GM21529 (cell line): ENCODE data around the gene EDEM2.
"Not testable (repeated sequence)": the region's sequence is repeated elsewhere in the genome, so short reads cannot be mapped to it uniquely, and the experiment has no call there.

Experiments used
- ATAC-seq: cut with Tn5 transposase; IDR thresholded peaks from one replicate; pipeline ENCODE4 v1.9.1; 2021; ENCODE audit not compliant: unreplicated experiment

EDEM2 gene

GRCh38 chr20:35146920-35147574, at the start of gene EDEM2:
EDEM2 (minus strand) TSS chr20:35147336; CDS start chr20:35147258, 78 bp downstream.
- ATAC-seq = peak; percentile 70

- no peak for ATAC-seq
Measured at GRCh38 chr20:35196313-35196712, 49.2 kb upstream of the EDEM2 start.

DNA sequence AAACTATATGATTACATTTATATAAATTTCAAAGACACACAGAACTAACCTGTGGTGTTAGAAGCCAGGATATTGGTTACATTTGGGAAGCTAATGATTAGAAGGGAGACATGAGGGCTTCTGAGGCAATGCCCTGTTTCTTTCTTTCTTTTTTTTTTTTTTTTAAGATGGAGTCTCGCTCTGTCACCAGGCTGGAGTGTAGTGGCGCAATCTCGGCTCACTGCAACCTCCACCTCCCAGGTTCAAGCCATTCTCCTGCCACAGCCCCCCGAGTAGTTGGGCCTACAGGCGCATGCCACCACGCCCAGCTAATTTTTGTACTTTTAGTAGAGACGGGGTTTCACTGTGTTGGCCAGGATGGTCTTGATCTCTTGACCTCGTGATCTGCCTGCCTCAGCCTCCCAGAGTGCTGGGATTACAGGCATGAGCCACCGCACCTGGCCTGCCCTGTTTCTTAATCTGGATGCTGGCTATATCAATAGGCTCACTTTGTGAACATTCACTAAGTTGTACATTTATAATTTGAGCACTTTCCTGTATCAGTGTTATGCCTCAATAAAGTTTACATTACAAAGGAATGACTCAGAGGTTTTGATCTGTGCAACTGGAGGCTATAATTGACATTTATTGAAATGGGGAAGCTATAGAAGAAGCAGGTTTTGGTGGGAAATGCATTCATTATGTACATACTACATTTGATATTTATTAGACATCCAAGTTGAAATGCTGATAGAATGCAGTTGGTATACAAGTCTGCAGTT, 46.1 kb upstream of the EDEM2 start:
- ATAC-seq = not testable (repeated sequence)

GRCh38 chr20:35192118-35192872, 45.2 kb upstream of the EDEM2 start:
- ATAC-seq = no peak

- ATAC-seq = no peak
Measured at GRCh38 chr20:35191419-35192117, 44.4 kb upstream of the EDEM2 start.

- ATAC-seq = no peak
Measured at GRCh38 chr20:35190556-35190955, 43.4 kb upstream of the EDEM2 start.

DNA sequence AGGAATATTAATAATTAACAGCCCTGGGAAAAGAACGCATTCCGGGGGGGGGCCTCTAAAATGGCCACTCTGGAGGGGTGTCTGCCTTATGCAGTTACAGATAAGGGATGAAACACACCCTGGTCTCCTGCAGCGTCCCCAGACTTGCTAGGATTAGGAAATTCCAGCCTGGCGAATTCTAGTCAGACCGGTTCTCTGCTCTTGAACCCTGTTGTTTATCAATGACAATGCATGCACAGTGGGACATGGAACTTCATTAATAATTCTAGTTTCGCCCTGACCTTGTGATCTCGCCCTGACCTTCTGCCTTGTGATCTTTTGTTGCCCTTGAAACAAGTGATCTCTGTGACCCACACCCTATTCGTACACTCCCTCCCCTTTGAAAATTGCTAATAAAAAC, 42.1 kb upstream of the EDEM2 start:
- not testable (repeated sequence) for ATAC-seq

DNA sequence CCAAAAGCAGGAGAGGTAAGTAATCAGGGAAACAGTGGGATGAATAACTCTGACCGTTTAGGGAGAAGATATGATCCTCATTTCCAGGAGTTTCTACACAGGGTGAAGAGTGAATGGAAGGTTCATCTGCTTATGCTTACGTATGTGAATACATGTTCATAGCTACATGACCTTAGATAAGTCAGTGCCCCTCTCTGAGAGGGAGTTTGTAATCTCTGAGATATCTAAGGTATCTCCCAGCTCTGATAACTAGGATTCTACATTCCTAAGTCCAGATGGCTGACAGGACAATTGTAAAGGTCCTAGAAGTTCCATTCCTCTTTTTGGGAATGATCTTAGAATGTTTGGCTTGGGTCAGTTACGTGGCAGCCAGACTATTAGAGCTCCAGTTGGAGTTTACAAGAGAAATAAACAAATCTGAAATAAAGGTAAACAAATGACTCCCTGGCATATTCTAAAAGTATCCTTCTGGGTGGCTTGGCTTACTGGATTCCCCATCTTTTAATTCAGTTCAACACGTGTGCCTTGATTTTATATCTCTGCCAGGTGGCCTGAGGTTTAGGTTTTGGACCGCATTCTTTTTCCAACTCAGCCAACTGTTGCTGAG, 40.6 kb upstream of the EDEM2 start:
- no peak for ATAC-seq

DNA sequence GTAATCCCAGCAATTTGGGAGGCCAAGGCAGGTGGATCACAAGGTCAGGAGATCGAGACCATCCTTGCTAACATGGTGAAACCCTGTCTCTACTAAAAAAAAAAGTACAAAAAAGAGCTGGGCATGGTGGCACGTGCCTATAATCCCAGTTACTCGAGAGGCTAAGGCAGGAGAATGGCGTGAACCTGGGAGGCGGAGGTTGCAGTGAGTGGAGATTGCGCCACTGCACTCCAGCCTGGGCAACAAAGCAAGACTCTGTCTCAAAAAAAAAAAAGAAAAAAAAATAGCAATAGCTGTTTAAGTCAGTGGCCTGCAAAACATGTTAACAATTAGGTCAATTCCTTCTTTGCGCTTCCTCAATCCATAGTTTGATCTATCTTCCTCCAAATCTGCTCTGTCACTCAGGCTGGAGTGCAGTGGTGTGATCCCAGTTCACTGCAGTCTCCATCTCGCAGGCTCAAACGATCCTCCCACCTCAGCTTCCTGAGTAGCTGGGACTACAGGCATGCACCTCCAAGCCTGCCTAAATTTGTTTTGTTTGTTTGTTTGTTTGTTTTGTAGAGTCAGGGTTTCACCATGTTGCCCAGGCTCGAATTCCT, 39.7 kb upstream of the EDEM2 start:
- not testable (repeated sequence) for ATAC-seq

DNA sequence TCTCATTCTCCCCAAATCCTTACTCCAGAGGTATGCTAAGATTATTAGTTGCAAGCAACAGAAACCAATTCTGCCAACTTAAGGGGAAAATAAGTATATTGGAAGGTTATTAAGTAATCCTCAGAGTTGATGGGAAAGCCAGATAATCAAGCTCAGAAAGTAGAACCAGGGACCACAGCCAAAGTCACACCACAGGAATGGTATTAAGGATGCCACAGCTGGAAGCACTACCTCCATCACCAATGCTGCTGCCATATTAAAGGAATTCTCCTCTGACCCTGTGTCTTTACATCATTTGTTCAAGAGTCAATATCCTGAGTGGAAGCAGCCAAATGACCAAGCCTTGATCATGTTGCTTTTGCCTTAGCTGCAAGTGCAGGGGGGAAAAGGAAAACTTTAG, 34.6 kb upstream of the EDEM2 start:
- no peak for ATAC-seq

GRCh38 chr20:35180266-35180665, 33.1 kb upstream of the EDEM2 start:
- ATAC-seq = no peak

DNA sequence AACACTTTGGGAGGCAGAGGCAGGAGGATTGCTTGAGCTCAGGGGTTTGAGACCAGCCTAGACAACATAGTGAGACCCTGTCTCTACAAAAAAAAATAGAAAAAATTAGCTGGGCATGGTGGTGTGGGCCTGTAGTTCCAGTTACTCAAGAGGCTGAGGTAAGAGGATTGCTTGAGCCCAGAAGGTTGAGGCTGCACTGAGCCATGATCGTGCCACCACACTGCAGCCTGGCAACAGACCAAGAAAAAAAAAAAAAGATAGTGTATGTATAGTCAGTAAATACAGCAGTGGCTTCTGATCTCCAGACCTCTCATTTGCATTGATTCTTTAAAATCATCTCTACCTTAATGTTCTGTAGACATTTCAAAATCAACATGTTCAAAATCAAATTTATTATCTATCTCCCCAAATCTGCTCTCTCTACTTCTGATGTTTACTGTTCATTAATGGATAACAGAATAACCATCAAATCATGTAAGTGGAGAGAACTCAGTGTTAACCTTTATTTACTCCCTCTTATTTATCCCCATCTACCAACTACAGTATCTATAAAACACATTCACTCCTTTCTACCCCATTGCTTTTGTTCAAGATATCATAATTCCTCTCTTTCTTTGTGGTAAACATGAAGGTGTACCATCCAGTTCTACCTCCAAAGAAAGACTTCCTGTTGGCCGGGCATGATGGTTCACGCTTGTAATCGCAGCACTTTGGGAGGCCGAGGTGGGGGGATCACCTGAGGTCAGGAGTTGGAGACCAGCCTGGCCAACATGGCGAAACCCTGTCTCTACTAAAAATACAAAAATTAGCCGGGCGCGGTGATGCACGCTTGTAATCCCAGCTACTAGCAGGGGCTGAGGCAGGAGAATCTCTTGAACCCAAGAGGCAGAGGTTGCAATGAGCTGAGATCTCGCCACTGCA, 32.4 kb upstream of the EDEM2 start:
- ATAC-seq = no peak

- ATAC-seq = no peak
Measured at GRCh38 chr20:35176132-35176531, 29.0 kb upstream of the EDEM2 start.

DNA sequence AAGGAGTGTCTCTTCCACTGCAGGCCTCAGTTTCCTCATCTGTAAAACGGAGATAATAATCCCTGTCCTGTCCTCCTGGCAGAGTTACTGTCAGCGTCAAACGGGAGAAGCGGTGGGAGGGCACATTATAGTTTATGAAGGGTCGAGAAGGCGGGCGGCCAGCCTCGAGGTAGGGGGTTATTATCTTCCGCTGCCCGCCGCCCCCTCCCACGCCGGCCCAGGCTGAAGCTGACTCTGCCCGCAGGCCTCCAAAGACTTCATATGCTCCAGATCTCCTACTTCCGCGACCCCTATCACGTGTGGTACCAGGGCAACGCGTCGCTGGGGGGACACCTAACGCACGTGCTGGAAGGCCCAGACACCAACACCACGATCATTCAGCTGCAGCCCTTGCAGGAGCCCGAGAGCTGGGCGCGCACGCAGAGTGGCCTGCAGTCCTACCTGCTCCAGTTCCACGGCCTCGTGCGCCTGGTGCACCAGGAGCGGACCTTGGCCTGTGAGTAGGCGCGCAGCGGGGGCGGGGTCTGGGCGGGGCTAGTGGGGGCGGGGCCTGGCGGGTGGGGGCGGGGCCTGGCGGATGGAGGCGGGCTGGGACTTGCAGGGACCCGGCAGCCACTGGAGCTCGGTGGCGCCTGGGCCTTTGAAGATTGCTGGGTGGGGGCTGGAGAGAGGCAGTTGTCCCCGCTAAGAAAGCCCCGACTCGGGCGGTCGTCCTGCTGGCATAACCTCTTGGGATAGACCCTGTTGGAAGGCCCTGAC, 27.5 kb upstream of the EDEM2 start:
- ATAC-seq = no peak

GRCh38 chr20:35173576-35174192, 26.5 kb upstream of the EDEM2 start:
- ATAC-seq = no peak

DNA sequence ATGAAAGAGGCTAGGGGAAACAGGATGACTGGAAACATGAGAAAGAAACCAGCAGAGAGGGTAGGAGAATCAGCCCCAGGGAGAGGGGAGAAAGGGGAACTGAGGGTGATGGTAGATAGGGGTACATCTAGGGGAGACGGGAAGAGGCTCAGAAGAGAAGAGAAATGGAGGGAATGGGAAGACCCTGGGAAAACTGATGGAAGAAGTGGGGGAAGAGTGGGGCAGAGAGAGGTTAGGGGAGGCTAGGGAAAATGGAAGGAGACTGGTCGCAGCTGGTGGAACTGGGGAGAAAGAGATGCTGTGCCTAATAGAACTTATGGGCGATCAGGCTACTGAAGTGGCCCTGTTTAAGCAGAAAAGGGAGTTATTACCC, 25.3 kb upstream of the EDEM2 start:
- ATAC-seq = no peak

GRCh38 chr20:35171753-35172433, 24.8 kb upstream of the EDEM2 start, which contains the start of gene PROCR:
PROCR (plus strand) TSS chr20:35172072; CDS start chr20:35172155, 83 bp downstream.
- ATAC-seq = no peak

DNA sequence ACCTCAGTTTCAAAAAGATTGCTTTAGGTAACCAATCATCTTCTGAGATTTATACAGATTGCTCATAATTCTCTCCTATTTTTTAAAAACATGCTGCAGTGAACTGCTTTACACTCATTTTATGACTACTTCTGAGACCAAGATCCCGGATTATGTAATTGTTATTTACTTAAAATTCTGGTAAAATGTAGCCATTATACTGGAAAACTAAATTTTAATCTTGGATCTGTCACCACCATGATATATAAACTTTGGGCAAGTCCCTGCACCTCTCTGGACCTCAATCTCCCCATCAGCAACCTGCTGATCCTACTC, 24.3 kb upstream of the EDEM2 start:
- no peak for ATAC-seq
